GDM1 (cell line): ENCODE data around the gene CDKN2B-AS1.
"Not testable (repeated sequence)": the region's sequence is repeated elsewhere in the genome, so short reads cannot be mapped to it uniquely, and the experiment has no call there.

Experiments used
- DNase-seq: peaks from one replicate; lab custom pipeline; 2025; lab: John Stamatoyannopoulos, UW

Gene CDKN2B-AS1

GRCh38 chr9:21994556-21995005, at the start of gene CDKN2B-AS1:
Gene CDKN2B-AS1, plus strand, starts transcription at chr9:21994791.
- no peak for DNase-seq

GRCh38 chr9:21945606-21946005, 49.0 kb upstream of the CDKN2B-AS1 start:
- no peak for DNase-seq

DNA sequence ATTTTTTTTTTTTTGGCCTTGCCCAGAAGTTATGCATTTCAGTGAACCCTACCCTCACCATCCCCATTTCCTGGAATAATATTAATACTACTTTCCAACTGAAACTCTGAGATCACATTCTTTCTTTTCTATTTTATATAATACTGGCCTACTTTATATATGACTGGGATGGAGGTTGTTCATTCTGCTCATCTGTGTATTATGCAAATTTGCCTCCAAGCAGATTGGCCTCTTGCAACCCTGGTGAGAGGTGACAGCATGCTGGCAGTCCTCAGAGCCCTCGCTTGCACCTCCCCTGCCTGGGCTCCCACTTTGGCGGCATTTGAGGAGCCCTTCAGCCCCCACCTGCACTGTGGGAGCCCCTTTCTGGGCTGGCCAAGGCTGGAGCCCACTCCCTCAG, 35.8 kb upstream of the CDKN2B-AS1 start:
- DNase-seq = no peak

- DNase-seq = not testable (repeated sequence)
These were observed 35.3 kb upstream of the CDKN2B-AS1 start for GRCh38 chr9:21959268-21959667.

- no peak for DNase-seq
These were observed 33.0 kb upstream of the CDKN2B-AS1 start for GRCh38 chr9:21961569-21961968.

DNA sequence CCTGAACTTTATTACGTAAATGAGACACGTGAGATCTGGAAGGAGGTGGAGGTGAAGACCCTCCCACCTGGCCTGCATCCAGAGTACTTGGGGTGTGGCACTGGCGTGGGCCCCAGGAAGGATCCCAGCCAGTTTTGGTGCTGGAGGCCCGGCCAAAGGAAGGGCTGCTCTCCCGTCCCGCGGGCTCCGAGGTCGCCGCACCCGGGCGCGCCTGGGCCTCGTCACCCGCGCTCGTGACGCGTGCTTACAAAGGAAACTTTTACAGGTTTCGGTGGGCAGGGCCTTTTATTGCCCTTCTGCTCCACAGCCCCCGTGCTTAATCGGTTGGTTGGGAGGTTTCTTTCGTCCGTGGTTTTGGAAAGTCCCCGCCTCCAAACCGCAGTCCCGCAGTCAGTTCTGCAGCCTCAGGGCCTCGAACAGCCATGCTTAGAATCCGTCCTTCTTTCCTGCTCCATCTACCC, 29.6 kb upstream of the CDKN2B-AS1 start:
- no peak for DNase-seq

- DNase-seq = no peak
These were observed 29.1 kb upstream of the CDKN2B-AS1 start for GRCh38 chr9:21965401-21965951.

DNA sequence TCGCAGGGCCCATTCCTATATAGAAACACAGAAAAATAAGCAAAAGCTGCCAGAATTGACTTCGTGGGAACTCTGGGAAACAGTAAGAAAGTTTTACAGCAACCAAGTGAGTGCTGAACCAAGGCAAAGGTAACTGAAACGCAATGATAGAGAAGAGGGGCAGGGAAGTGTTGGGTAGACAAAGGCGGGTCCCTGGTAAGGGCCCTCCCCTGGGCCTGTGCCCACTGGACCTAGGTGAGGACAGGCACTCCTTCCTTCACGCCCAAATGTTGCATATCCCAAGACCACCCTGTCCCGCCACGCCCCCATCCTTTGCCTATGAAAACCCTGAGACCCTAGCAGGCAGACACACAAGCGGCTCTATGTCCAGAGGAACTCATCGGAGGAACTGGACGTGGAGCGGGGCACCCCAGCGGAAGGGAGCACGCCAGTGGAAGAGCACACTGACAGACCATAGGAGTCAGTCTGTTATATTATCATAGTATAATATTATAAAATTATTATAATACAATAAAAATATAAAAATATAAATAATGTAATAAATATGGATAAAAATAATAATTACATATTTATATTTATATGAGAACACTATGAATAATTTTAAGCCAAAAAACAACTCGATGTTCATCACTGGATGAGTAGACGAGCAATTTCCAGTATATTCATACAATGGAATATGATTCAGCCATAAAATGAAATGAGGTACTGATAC, 28.3 kb upstream of the CDKN2B-AS1 start:
- no peak for DNase-seq

- DNase-seq = no peak
These were observed 27.4 kb upstream of the CDKN2B-AS1 start for GRCh38 chr9:21967169-21967568.

DNA sequence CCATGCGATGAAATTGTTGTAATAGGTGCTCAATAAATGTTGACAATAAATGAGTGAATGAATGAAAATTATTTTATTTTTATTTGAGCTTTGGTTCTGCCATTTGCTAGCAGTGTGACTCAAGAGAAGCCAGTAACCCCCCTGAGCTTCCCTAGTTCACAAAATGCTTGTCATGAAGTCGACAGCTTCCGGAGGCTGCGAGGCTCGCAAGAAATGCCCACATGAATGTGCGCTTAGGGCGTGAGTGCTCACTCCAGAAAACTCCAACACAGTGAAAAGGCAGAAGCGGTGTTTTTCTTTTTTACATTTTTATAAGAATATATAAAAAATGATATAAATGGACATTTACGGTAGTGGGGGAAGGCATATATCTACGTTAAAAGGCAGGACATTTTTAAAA, 26.9 kb upstream of the CDKN2B-AS1 start:
- no peak for DNase-seq

- no peak for DNase-seq
These were observed 26.1 kb upstream of the CDKN2B-AS1 start for GRCh38 chr9:21968331-21969010.

DNA sequence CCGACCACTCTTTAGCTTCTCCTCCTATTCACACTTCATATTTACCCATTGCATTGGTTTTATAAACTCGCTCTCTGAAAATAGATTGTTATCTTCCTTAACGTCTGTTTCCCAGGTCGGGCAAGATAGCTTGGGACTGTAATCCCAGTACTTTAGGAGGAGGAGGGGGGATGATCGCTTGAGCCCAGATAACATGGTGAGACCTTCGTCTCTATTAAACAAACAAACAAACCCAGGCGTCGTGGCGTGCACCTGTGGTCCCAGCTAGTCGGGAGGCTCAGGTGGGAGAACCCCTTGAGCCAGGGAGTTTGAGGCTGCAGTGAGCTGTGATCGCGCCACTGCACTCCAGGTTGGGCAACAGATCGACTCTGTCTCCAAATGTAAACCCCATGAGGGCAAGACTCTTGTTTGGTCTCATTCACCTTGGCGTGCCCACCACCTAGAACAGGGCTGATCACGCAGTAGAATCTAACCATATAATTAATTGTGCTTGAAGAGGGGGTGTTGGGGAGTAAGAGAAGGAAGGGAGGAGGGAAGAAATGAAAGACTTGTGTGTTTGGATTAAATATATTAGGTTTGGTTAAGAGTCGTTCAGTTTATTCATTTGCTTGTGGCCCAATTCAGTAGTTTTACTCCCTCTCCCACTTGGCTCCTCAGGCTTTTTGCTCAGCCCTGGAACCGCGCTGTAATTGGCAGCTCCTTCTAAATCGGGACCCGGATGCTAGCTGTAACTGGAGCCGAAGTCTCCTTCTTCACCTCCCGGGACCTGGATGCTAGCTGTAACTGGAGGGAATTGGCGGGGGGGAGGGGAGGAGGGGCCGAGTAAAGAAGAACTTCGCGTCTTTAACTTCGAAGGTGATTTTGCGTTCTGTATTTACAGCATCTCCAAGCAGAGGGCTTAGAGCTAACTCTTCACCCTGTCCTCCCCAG, 25.3 kb upstream of the CDKN2B-AS1 start:
- DNase-seq = no peak

- no peak for DNase-seq
These were observed 24.4 kb upstream of the CDKN2B-AS1 start for GRCh38 chr9:21969951-21970799.

- DNase-seq = no peak
These were observed 23.6 kb upstream of the CDKN2B-AS1 start for GRCh38 chr9:21970800-21971640.

DNA sequence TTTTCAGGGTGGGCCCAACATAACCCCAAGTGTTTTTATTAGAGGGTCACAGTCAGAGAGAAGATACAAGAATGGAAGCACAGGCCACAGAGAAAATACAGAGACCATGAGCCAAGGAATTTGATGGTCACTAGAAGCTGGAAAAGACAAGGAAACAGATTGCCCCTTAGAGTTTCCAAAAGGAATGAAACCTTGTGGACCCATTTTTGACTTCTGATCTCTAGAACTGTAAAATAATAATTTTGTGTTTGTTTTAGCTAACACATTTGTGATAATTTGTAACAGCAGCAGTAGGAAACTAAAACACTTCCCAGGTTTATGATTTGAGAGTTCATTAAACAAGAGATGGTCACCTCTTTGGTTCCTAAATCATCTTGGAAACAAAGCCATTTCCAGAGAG, 22.2 kb upstream of the CDKN2B-AS1 start:
- no peak for DNase-seq

- DNase-seq = no peak
These were observed 20.3 kb upstream of the CDKN2B-AS1 start for GRCh38 chr9:21974343-21974721.

DNA sequence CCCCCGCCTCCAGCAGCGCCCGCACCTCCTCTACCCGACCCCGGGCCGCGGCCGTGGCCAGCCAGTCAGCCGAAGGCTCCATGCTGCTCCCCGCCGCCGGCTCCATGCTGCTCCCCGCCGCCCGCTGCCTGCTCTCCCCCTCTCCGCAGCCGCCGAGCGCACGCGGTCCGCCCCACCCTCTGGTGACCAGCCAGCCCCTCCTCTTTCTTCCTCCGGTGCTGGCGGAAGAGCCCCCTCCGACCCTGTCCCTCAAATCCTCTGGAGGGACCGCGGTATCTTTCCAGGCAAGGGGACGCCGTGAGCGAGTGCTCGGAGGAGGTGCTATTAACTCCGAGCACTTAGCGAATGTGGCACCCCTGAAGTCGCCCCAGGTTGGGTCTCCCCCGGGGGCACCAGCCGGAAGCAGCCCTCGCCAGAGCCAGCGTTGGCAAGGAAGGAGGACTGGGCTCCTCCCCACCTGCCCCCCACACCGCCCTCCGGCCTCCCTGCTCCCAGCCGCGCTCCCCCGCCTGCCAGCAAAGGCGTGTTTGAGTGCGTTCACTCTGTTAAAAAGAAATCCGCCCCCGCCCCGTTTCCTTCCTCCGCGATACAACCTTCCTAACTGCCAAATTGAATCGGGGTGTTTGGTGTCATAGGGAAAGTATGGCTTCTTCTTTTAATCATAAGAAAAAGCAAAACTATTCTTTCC, 19.7 kb upstream of the CDKN2B-AS1 start:
- DNase-seq = no peak

DNA sequence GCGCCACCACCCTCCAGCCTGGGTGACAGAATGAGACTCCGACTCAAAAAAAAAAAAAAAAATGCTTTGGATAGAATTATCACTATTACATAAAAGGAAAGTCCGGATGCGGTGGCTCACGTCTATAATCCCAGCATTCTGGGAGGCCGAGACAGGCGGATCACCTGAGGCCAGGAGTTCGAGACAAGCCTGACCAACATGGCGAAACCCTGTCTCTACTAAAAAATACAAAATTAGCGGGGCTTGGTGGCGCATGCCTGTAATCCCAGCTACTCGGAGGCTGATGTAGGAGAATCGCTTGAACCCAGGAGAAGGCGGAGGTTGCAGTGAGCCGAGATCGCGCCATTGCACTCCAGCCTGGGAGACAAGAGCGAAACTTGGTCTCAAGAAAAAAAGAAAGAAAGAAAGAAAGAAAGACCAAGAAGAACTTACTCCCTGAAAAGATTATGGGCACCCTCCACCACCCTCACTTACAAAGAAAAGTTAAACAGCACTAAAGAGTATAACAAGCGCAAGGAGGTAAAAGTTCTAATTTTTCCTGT, 18.2 kb upstream of the CDKN2B-AS1 start:
- DNase-seq = no peak

- no peak for DNase-seq
These were observed 12.2 kb upstream of the CDKN2B-AS1 start for GRCh38 chr9:21982391-21982790.
